Tibial nerve (tissue), 4 donors: Measurements from ENCODE around the gene SYNRG.

Source experiments
- EP300 ChIP-seq, 2 donors: sonication (generic); formaldehyde crosslinking; IDR thresholded peaks; one replicate each; pipeline ENCODE4 v1.6.1; 2017; ENCODE audit warnings: antibody characterized with exemption in 2 of 2, mild to moderate bottlenecking in 1 of 2
- POLR2A ChIP-seq, 2 donors: fragments of 450-650 bp; IDR thresholded peaks; one replicate each; pipeline ENCODE4 v1.6.1; 2017; ENCODE audit warnings: antibody characterized with exemption in 2 of 2, mild to moderate bottlenecking in 2 of 2, moderate library complexity in 2 of 2
- TF ChIP-seq, protein P1 (sequence below), 5 experiments: fragments of 200-600 bp in 3 of 5; fragments of 450-650 bp in 2 of 5; sonication (generic) in 3 of 5; IDR thresholded peaks; one replicate each; pipeline ENCODE4 v1.5.1; 2016 to 2019; ENCODE audit warnings: antibody characterized with exemption in 5 of 5, mild to moderate bottlenecking in 3 of 5, moderate library complexity in 2 of 5

DNA sequence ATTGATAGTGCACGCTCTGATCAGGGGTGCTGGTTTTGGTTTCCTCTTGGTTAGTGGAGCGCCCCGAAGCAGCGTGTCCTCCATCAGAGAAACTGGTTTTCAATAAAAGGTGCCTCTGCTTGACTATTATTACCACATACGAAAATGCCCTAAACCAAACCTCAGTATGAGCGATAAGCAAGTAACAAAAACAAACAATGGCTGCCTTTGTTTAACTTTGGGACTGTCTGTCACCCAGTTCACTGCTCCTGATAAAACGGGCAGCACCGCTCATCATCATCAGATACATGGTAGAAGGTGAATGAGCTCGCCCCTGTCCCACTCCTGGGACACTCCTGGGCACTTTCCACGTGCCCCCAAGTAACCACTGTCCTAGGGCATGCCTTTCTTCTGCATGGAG lies 95.5 kb downstream of the SYNRG start:
- TF ChIP-seq, protein P1, sequence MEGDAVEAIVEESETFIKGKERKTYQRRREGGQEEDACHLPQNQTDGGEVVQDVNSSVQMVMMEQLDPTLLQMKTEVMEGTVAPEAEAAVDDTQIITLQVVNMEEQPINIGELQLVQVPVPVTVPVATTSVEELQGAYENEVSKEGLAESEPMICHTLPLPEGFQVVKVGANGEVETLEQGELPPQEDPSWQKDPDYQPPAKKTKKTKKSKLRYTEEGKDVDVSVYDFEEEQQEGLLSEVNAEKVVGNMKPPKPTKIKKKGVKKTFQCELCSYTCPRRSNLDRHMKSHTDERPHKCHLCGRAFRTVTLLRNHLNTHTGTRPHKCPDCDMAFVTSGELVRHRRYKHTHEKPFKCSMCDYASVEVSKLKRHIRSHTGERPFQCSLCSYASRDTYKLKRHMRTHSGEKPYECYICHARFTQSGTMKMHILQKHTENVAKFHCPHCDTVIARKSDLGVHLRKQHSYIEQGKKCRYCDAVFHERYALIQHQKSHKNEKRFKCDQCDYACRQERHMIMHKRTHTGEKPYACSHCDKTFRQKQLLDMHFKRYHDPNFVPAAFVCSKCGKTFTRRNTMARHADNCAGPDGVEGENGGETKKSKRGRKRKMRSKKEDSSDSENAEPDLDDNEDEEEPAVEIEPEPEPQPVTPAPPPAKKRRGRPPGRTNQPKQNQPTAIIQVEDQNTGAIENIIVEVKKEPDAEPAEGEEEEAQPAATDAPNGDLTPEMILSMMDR (IDR thresholded peaks at IDR 0.05), result no peak
- TF ChIP-seq EP300 (IDR thresholded peaks at IDR 0.05), result no peak
- no peak for TF ChIP-seq POLR2A (IDR thresholded peaks at IDR 0.05)
